Stimulated activated CD8-positive, alpha-beta memory T cell treated with anti-CD3 and anti-CD28 coated beads, Interleukin-15, amount 100 ng/mL, for 4 hours (primary cell): Measurements from ENCODE around the gene LILRB5.
"Not testable (repeated sequence)": the region's sequence is repeated elsewhere in the genome, so short reads cannot be mapped to it uniquely, and the experiment has no call there.

Source experiments
- DNase-seq, 2 donors: peaks; one replicate each; pipeline ENCODE4 v3.0.0-alpha.2; 2020; ENCODE audit warnings: low read depth in 2 of 2

LILRB5 gene

DNA sequence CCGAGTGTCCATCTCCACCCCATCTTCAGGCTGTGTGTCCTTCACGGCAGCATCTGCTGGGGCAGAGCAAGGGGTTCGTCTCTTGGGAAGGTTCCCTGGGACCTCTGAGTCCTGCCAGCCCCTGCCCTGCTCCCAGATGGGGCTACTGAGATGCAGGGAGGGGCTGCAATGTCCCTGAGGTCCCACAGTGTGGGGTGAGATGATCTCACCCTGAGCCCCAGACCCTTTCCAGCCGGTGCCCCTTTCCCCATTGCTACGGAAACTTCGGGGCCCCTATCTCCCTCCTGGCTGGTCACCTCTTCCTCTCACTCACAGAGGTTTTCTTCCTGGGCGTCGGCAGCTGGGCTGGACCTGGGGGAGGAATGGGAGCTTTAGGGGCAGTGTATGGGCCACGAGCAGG lies 18.9 kb upstream of the LILRB5 start:
- DNase-seq: no peak

DNA sequence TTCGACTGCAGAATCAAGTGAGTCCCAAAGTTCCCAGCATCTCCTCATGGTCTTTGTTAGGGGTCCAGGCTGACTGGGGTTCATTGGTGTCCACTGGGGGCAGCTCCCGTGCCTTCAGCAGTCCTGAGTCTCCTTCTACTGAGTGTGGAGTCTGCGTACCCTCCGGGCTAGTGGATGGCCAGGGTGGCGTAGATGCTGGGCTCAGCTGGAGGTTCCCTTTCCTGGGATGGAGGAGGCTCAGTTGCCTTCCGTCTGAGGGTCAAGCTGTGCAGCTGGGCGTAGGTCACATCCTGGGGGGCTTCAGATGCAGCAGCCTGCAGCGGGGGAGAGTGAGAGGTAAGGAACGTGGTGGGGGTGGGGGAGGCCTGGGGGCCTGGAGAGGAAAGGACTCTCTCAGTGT lies 17.4 kb upstream of the LILRB5 start:
- not testable (repeated sequence) for DNase-seq

DNA sequence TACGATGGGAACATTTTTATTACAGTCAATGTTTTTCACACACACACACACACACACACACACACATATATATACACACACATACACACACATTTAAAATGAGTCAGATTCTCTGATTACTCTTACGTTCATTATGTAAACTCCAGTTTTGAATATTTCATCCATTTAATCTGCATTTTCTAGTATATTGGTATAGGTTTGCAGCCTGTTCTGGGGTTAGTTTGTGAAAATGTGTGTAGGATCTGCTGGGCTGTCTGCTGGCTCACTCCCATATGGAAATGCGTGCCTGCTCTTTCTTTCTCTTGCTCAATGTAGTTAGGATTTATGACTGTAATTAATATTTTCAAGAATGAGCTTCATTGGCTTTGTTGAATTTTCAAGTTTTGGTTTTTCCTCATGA lies 16.7 kb upstream of the LILRB5 start:
- no peak for DNase-seq

DNA sequence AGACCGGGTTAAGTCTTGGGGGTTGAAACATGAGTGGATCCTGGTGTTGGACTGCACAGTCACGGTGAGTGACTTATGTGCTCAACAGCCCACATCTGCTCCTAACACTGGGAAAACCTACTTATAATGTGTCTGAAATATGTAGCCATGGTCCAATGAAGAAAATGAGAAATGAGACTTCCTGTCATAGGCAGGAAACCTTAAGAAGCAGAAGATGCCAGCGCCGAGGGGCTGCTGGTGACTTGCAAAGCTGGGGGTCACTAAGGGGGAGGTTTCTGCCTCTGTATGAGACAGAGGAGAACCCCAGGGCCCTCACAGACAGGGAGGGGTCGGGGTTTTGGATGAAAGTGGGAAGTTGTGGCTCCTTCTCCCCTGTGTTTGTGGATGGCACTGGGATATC lies 15.1 kb upstream of the LILRB5 start:
- DNase-seq: not testable (repeated sequence)

DNA sequence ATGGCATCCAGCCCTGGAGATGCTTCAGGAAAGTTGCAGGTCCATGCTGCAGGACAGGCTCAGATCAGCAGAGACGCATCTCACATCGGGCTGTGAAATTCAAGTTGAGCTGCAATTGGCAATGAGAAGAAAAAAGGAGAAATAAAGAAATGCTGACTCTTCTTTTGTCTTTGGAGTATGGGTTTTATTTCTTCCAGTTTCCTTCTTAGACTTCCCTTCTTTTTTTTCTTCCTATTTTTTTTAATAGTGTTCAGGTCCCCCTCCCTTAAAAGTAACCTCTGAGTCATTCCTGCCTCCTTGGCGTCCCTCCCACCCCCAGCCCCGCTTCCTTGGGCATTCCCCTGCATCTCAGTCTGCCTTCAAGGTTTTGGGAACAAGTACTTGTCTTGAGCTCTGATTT lies 14.5 kb upstream of the LILRB5 start:
- DNase-seq: not testable (repeated sequence)

DNA sequence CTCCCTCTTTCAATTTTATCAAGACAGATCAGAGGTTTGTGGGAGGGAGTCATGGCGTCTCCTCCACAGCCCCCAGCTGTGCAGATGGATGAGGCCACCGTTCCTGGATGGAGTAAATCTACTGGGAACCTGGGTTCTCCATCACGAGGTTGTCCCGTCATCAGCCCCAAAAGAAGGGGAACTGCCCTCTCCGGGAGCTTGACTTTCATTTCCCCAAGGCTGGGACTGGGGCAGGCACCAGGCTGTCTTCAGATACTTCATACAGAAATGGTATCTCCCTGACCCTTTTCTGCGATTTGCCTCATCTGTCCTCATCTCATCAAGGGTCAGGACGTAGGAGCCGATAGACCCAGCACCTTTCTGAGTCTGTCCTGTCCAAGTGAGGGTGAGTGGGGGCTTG lies 14.0 kb upstream of the LILRB5 start:
- no peak for DNase-seq

DNA sequence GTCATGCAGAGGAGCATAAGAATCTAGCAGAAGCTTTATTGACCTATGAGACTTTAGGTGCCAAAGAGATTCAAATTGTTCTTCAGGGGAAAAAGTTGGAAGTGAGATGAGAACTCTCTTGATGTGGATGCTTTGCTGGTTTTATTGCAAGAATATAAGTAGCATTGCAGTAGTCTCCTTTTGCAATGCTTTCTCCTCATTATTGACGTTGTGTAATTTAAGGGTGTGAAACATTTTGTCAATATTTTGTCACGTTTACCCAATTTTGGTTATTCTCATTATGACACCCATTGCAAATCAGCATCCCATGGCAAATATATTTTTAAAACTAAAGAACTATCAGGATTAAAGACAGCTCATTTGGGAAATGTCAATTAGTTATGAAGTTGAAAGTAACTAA lies 11.9 kb upstream of the LILRB5 start:
- DNase-seq: no peak

DNA sequence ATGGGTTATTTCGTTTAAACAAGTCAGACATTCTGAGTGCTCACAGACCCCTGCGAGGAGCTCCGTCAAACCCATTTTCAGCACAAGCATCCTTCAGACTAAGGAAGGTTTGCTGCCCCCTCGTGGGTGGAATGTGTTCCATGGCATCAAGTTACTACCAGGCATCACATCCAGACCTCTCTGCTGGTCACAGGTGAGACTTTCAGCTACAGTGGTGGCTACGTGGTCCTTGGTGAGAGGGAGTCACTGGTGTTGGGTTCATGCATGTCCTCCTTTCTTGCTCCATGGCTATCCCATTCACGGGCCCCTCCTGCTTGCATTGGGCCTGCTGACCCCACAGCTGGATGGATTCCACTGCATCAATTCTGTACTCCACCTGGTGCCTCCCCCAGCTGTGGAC lies 9.1 kb upstream of the LILRB5 start:
- DNase-seq: peak; percentile 13 to 43

DNA sequence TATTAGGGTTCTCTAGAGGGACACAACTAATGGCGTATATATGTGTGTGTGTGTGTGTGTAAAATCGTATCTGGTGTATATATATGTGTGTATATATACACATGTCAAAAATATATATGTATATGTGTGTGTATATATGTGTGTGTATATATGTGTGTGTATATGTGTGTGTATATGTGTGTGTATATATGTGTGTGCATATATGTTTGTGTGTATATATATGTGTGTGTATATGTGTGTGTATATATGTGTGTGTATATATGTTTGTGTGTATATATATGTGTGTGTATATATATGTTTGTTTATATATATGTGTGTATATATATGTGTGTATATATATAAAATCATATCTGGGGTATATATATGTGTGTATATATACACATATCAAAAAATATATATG lies 5.4 kb upstream of the LILRB5 start:
- DNase-seq: no peak

DNA sequence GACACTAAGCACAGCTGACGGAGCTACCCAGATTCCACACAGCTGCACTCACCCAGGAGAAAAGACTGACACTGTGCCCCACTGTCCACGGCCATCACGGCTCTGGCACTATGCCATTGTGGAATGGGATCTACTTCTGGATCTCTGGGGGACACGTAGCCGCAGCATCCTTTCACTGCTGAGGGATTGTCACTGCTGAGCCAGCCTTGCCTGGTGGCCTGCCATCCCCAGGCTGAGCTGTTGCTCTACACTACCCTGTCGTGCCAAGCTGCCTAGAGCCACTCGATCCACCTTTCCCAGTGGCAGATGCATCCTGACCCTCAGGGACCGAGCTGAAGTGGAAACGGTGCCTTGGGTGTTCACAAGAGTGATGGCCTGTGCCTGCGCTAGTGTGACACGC lies 5.0 kb upstream of the LILRB5 start:
- no peak for DNase-seq

DNA sequence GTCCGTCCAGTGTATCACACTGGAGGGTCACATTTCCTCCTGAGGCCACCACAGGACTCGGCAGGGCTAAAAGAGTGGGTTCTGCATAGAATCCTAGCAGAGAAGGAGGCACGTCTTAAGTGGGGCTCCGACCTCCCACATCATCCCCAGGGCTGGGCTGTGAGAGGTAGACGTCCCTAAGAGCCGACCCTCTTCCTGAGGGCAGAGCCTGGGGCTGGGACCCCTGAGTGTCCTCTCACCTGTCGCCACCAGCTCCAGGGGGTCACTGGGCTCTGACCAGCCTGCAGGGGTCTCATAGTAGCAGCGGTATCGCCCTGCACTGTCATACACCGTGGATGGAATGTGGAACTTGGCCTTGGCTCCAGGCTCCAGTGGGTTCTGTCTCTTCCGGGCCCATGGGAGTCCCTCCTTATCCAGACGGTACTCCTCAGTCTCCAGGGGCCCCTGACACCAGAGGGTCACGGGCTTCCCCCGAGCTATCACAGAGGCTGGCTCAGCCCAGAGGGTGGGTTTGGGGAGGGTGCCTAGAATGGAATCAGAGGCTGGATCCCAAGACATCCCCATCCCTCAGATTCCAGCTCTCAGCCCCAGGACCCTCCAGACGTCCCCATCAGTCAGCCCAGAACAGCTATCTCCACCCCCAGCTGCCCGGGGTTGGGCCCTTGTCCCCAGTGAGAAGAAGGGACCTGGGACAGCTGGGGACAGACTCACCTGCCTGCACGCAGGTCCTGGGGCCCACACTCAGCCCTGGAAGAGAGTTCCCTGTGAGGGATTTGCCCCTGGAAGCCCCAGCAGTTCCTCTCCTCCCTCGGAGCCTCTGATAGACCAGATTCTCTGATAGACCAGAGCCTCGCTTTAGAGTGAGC lies 590 bp downstream of the LILRB5 start:
- no peak for DNase-seq

DNA sequence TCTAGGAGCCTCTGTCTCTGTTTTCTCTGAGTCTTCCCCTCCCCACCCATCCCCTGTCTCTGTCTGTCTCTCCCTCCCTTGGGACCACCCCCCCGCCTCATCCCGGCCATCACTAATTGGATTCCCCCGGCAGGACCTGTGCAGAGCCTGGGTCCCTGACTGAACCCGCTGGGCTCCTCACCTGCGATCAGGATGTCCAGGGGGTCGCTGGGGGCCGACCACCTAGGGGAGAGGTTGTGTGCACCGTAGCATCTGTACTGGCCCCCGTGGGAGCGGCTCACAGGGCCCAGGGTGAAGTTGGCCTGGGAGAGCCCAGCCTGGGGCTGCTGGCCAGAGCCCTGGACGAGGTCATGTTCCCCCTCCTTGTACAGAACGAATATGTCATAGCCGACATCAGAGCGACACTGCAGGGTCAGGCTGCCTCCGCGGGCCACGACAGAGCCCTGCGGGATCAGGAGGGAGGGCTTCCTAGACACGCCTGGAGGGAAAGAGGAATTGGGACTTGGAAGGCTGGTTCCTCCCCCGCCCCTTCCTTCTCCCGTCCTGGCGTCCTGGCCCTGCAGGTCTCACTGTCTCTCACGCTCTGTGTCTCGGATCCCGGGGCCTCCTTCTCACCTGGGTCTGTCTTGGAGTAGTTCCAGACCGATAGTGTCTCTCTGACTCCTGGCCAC lies 1.8 kb downstream of the LILRB5 start:
- no peak for DNase-seq

DNA sequence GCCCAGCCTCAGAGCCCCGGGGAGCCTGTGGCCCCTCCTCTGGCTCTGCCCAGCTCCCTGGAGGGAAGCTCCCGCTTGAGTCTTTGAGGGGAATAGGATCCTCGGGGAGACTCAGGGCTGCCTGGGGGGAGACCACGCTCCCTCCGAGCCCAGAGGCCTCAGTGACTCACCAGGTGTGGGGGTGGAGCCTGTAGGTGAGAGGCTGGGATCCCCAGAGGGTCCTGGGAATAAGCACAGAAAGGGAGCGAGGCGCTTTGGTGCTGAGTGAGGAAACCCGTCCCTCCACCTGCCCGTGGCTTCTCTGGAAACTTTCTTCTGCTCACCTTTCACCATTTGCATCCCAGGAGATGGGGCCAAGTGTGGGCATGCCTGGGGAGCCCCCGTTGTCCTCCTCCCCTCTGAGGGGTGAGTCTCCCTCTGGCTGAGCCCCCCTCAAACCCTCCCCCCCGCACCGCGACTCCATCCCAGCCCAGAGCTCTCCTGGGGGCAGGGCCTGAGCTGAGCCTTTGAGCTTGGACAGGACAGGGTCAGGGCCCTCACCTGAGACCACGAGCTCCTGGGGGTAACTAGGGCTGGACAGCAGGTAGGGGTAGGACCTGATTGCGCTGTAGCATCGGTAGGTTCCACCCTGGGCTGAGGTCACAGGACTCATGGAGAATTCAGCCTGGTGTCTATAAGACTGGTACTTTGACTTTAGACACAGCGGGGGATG lies 2.7 kb downstream of the LILRB5 start:
- no peak for DNase-seq

DNA sequence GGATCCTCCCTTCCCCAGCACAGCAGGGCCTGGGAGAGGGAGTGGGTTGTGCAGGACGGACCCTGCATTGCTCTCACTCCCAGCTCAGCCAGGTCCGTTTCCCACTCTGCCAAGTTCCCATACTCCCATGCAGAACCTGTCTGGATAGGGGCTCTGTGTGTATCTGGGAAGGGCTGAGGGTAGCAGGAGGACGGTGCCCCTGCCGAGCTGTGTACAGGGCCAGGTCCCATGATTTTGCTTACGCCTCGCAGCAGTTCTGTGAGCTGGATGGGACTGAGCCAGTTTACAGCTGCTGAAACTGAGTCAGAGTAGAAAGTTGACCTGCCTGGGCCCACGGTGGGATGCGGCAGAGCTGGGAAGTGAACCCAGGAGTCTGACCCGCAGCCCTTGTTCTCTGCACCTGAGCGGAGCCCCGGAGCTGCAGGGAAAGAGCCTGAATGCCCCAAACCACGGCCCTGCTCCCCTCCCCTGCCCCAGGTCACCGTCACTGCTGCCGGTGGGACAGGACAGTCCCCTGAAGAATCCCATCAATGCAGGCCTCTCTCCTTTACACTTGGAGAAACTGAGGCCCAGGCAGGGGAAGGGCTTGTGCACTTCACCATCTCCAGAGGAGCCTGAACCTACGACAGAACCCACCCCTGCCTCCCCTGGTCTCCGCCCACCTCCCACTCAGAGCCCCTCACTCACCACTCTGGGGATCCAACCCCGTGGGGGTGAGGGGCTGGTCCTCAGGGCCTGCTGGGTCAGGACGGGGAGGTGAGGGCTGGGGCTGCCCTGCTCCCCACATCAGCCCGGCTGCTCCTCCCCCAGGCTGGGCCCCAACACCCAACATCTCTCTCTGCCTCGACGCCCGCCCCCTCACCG lies 3.5 kb downstream of the LILRB5 start:
- DNase-seq: no peak

DNA sequence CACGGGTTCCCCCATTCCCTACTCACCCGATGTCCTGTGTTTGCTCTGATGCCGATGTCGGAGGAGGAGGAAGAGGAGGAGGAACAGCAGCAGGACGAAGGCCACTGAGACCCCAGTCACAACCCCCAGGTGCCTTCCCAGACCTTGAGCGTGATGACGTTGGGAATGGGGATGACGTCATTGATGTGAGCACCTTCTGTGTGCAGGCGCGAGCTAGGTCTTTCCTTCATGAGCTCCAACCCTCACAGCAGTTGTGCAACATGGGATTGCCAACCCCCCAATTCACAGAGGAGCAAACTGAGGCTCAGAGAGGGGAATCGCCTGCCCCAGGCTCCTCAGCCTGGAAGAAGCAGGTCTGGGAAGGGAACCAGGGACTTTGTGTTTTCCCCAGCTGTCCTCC lies 4.2 kb downstream of the LILRB5 start:
- no peak for DNase-seq

DNA sequence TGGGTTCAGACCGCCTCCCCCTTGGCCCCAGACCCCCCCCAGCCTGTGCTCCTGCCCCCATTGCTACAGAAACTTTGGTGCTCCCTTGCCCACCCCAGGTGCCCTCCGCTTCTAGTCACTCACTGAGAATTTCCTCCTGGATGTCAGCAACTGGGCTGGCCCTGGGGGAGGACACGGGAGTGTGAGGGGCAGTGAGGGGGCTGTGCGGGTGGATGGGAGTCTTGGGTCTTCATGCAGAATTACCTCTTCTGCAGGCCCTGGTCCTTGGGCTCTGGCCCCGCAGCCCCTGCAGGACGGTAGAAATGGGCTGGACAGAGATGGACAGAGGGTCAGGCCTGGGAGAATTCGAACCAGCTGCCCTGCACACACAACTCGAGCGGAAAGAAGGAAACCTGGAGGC lies 4.8 kb downstream of the LILRB5 start:
- no peak for DNase-seq

DNA sequence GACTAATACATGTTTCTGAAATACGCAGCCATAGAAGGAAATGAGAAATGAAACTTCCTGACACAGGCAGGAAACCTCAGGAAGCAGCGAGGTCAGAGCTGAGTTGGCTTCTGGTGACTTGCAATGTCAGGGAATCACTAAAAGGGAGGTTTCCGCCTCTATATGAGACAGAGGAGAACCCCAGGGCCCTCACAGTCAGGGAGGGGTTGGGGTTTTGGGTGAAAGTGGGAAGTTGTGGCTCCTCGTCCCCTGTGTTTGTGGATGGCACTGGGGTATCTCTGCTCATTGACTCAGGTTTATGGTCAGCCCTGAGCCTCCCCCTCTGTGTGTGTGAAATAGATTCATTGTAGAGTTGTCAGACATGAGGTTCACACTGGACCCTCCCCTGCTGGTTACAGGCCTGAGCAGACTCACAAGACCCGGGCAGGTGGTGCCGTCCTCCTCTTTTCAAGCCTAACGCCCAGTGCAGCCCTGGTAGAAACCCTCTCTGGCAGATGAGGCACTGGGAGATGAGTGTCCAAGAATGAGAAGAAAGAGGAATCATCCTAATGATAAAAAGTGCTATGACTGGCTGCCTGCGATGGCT lies 9.0 kb downstream of the LILRB5 start:
- no peak for DNase-seq

DNA sequence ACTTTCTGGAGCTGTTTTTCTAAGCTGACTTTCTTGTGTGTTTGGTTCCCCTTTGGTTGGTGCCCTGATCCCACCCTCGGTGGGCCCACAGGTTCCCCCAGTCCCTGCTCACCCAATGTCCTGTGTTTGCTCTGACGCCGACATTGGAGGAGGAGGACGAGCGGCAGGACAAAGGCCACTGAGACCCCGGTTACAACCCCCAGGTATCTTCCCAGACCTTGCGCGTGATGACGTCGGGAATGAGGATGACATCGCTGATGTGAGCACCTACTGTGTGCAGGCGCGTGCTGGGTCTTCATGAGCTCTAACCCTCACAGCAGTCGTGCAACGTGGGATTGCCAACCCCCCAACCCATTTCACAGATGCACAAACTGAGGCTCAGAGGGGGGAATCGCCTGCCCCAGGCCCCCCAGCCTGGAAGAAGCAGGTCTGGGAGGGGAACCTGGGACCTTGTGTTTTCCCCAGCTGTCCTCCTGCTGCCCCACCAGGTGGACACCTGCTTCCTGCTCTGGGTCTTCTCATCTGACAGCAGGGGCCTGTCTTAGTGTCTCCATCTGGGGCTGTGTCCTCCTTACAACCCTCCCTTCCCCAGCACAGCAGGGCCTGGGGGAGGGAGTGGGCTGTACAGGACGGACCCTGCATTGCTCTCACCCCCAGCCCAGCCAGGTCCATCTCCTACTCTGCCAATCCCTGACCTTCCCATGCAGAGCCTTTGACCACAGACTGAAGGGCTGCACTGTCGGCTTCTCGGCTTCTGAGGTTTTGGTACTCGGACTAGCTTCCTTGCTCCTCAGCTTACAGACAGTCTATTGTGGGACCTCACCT lies 9.8 kb downstream of the LILRB5 start:
- DNase-seq: no peak

DNA sequence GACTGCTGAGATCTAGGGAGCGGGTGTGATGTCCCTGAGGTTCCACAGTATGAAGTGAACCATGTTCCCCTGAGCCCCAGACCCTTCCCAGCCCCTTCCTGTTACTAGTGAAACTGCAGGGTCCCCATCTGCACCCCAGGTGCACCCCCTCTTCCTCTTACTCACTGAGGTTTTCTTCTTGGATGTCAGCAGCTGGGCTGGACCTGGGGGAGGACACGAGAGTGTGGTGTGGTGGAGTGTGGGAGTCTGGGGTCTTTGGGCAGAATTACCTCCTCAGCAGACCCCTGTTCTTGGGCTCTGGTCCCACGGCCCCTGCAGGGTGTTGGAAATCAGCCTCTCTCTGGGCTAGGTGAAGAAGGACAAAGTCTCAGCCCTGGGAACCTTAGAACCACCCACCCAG lies 11.1 kb downstream of the LILRB5 start:
- no peak for DNase-seq

DNA sequence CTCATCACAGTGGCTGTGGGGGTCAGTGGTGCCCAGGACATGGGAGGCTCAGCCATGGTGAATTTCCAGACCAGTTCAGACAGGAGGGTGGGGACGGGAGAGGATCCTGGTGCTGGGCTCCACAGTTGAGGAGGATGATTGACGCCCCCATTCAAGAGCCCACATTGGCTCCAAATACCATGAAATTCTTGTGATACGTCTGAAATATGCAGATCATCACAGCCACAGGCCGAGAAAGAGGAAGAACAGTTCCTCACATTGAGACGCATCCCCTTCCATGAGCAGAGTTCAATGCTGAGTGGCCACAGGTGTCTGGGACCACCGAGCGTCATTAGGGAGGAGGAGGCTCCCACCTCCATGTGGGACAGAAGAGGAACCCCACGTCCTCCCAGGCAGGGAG lies 13.3 kb downstream of the LILRB5 start:
- DNase-seq: not testable (repeated sequence)

DNA sequence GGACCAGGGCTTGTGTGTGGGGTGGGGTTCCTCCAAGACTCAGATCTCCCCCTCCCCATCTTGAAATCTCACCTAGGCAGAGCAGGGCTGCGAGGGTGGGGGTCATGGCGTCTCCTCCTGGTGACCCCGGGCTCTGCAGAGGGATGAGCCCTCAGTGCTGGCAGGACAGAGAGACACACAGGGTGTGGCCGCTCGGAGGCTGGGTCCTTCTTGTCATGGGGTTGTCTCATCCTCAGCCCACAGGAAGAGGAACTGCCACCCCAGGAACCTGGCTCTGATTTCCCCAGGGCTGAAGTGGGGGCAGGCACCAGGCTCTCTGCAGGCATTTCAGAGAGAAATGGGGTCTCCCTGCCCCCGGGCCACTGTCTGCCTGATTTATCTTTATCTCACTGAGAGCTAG lies 14.4 kb downstream of the LILRB5 start, which contains the start of gene LILRA6:
Gene LILRA6, minus strand, starts transcription at position 145 of the 400 bp plus-strand sequence.
- DNase-seq: not testable (repeated sequence)
